ENCODE results near the gene ISL2.

Gene ISL2

DNA sequence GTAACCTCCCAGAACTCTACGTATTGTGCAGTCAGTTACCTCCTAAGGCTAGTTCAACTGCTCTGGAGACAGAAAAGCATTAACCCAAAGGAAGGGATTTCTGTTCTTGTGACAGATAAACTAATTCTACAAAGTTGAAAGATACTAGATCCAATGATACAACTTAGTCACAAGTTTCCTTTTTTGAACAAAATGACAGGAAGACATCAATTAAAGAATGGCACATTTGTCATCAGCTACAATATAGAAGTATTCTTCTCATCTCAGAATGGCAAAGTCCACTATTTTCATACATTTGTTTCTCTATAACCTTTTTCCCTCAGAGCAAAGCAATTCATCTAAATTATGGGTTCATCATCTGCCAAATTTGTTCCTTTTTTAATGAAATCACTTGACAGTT, 43.7 kb downstream of the ISL2 start:
- DNase-seq: no peak

DNA sequence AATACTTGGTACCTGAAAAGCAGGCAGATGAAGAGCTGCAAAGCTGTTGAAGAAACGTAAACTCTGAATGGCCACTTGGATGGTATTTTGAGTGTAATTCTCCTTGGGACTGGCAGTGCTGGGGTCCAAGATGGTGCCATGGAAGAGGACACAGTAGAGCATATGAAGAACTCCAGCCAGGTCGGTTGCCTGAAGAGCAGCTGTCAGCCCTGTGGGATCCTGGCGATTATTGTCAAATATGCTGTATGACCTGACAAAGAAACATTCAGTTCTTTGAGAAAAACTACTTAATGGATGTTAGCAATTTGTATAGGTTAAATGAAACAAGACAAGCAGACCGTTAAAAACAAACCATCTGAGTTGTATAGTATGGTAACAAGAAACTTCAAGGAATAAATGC, 44.8 kb downstream of the ISL2 start:
- DNase-seq: no peak

DNA sequence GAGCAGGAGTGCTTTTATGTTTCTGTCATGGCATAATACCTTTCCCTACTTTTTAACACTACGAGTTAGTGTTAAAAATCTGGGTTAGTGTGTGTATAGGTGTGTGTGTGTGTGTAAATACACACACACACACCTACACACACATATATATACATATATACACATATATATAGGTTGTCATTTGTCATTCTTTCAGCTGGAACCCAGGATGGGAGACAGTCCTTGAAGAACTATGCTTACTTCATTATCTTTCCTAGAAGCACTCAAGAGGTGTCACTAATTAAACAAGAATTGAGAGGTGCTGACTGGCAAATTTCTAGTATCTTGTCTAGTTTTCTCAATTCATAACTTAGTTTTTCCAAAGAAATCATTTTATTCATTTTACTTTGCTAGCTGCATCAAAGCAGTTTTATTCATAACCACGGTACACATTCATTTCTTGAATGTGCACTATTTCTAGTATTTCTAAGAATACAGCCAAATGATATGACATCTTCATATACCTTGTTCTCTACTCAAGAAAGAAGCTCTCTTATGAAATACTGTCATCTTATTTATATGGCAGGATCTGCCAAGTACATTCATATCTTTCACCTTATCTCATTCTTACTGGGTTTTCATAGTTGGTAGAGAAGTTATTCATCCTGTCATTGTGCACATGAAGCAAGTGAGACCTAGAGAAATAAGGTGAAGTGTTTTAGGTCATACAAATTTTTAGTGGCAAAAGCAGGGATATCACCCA, 46.6 kb downstream of the ISL2 start:
- DNase-seq: no peak

DNA sequence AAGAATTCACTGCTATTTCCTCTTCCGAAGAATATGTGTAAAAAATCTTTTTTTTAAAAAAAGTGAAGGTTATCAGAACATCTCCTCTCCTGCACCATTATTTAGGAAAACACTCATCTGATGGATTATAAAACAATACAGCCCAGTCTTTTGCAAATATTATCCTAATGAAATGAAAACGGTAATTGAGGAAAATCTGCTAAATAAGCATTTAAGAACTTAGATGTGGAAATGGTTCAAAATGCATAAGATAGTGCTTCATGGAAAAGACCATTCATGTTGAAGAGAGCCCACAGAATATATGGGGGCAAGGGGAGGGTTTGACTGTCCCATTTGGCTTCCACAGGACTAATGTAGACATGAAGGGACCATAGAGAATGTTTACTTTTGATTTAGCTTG, 47.8 kb downstream of the ISL2 start:
- DNase-seq: no peak

DNA sequence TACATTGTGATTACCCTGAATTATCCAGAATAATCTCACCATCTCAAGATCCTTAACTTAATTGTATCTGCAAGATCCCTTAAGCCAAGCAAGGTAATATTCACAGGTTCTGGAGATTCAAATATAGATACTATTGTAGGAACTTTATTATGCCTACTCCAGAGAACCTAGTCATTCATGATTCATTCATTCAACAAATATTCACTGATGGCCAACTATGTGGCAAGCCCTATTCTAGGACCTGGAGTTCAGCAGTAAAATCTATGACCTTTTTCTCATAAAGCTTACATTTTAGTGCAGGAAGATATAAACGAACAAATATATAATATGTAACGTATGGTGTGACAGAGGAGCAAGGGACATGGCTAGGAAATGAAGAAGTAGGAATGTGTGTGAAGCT, 49.6 kb downstream of the ISL2 start:
- DNase-seq: no peak

DNA sequence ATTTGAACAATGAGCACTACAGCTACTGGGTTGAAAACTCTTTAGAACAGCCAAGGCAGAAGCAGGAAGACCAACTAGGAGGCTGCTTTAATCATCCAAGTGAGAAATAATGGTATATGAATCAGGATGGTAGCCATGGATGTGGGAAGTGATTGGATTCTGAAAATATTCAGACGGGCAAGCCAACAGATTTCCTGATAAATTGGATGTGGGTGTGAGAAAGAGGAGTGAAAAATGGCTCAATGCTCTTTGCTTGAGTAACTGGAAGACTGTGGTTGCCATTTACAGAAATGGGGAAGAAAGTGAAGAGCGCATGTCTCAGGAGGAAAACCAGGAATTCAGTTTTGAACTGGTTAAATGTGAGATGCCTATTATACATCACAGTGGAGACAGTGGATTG, 50.4 kb downstream of the ISL2 start:
- no peak for DNase-seq

DNA sequence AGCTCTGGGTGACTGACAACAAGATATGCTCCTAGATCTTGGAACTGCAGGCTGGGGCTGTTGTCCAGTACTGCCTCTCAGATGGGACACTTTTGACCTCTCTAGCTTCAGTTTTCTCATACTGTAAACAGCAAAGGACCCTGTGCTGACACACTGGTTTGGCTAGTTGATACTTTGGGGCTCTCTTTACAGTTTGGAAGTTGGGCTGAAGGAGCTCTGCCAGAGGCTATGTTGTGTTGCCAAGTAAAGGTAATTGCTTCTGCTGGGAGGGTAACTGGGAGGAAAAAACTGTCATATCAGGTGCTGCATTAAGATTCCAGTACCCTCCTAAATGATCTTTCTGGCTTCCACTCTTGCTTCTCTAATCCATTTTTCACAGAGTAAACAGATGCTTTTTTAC, 54.0 kb downstream of the ISL2 start:
- DNase-seq: no peak

DNA sequence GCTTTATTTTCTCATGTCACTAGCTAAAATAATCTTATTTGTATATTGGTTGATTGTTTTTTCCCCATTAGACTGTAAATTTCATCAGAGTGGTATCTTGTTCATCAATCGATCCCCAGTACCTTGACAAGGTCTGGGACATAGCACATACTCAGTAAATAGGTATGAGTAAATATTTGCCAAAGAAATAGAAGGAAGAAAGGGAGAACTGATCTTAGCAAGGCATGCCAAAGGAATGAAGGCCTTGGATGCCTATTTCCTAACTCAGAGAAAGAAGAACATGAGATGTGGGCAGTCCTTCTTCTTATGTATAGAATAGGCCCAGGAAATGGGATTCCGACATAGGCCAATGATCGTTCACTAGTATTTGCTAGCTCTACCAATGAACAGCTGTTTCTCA, 54.7 kb downstream of the ISL2 start:
- DNase-seq: no peak

DNA sequence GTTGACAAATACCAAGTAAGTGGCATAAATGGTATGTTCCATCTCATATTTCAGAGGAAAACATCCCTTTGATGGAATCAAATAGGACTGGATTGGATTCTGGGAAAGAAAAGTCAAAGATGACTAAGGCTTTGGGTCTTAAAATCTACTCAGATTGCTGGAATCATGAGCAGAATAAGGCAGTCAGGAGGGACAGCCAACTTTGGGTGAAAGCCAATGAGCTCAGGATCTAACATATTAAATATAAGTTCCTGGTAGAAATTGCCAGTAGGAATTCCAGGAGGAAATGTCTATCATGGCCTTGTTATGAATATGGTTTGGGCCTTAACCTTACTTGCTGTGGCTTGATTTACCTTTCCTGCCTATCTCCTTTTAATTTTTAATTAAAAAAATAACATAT, 55.3 kb downstream of the ISL2 start:
- no peak for DNase-seq
